IgD-negative memory B cell (primary cell): ENCODE data around the gene RCSD1. TPM values are rescaled to one million over a fixed set of nuclear protein-coding genes. Genes with fewer than 3 reads are reported as not detected.
"Not testable (repeated sequence)": the region's sequence is repeated elsewhere in the genome, so short reads cannot be mapped to it uniquely, and the experiment has no call there.

Experiments used
- H3K27ac Mint-ChIP-seq, 3 donors: one replicate each; pipeline ENCODE4 v1.8.0; 2020 to 2022; ENCODE audit warnings: mild to moderate bottlenecking in 3 of 3, mixed read lengths in 3 of 3, moderate library complexity in 1 of 3
- H3K27me3 Mint-ChIP-seq: one replicate; pipeline ENCODE4 v1.8.0; 2021; ENCODE audit warnings: mixed read lengths
- H3K36me3 Mint-ChIP-seq: one replicate; pipeline ENCODE4 v1.8.0; 2020; ENCODE audit warnings: mild to moderate bottlenecking, mixed read lengths
- H3K4me1 Mint-ChIP-seq, 3 donors: one replicate each; pipeline ENCODE4 v1.8.0; 2020 to 2022; ENCODE audit warnings: mixed read lengths in 3 of 3, mild to moderate bottlenecking in 1 of 3
- H3K4me3 Mint-ChIP-seq, 4 donors: one replicate each; pipeline ENCODE4 v1.8.0; 2020 to 2022; ENCODE audit warnings: mild to moderate bottlenecking in 4 of 4, mixed read lengths in 4 of 4, moderate library complexity in 3 of 4
- H3K9me3 Mint-ChIP-seq, 3 donors: one replicate each; pipeline ENCODE4 v1.8.0; 2020 to 2021; ENCODE audit warnings: mixed read lengths in 3 of 3, mild to moderate bottlenecking in 1 of 3
- polyA plus RNA-seq: library from polyadenylated mRNA; unstranded; fragments of 300-500 nt; fragmentation: Illumina TruSeq; gene quantifications from one replicate; pipeline ENCODE4 v1.2.3, GENCODE V29; 2021

Gene RCSD1
- polyA plus RNA-seq, 1 donor from 2014 or later: 249 TPM

DNA sequence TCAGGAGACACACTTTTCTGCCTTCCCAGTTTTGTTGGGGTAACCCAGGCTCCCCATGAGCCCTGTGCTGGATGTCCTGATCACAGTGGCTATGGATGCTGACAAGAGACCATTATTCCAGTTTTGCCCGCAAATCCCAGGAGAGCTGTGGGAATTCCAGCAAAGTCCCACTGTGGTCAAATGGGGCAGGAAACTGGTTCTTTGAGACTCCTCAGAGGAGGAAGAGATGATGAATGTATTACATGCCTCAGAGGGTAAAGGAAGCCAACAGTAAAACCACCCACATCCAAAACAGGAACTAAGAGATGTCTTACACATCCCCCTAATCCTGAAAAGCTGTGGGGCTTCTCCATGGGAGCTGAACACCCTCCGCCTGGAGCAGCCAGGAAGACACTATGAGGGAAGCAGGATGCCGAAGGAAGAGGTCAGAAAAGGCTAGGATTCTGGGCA, 78.9 kb downstream of the RCSD1 start:
- no peaks in the 10 kb centered on the region for H3K36me3 Mint-ChIP-seq
- H3K9me3 Mint-ChIP-seq: no peaks in the 10 kb centered on the region
- H3K4me1 Mint-ChIP-seq: peaks cover 37 to 56% (median 50%) of the 10 kb centered on the region in 3 donors
- H3K27me3 Mint-ChIP-seq: no peaks in the 10 kb centered on the region
- peak overlapping the region; percentile 48 to 93 (median 72) for H3K4me3 Mint-ChIP-seq
- peak overlapping the region; percentile 71 to 89 (median 88) for H3K27ac Mint-ChIP-seq

DNA sequence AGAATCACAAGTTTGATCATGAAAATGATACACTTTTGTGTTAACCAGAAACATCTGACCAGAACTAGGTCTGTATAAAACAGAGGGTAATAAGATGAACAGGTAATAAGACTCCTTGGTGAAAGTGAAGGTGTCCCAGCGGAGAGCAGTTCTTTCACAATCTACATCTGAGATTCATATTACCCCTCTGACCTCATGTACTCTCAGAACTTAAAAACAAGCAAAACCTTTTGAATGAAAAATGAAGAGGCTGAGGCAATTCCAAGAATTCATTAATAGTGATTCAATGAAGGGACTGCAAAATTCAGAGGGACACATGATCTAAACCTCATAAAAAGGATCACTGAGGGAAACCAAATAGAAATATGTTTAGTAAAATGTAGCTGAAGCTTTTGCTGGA, 80.8 kb downstream of the RCSD1 start:
- peak overlapping the region in 1 of 4 donors; percentile 53 for H3K4me3 Mint-ChIP-seq
- H3K36me3 Mint-ChIP-seq: no peaks in the 10 kb centered on the region
- H3K4me1 Mint-ChIP-seq: peaks cover 38 to 53% (median 50%) of the 10 kb centered on the region in 3 donors

DNA sequence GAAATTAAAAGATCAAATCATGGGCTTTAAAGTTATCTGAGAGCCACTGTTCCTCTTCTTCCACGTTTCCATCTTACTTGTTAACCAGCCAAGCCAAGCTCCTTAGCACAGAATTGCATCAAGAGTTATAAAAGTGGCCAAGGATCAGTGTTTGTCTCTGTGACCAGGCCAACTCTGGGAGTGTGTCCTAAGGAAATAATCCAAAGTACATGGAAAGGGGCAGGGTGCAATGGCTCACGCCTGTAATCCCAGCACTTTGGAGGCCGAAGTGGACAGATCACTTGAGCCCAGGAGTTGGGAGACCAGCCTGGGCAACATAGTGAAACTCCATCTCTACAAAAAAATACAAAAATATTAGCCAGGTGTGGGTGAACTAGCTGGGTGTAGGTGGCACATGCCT, 81.8 kb downstream of the RCSD1 start:
- no peaks in the 10 kb centered on the region for H3K36me3 Mint-ChIP-seq
- peaks cover 0 to 5% (median 0%) of the 10 kb centered on the region in 3 donors for H3K9me3 Mint-ChIP-seq
- peaks cover 31 to 46% (median 44%) of the 10 kb centered on the region in 3 donors for H3K4me1 Mint-ChIP-seq
- H3K4me3 Mint-ChIP-seq: peak overlapping the region in 2 of 4 donors; percentile 4 to 53
- H3K27me3 Mint-ChIP-seq: no peaks in the 10 kb centered on the region
- H3K27ac Mint-ChIP-seq: peak overlapping the region in 2 of 3 donors; percentile 57 to 72

More for the DNA sequence above, 80.8 kb downstream of the RCSD1 start:
- H3K27ac Mint-ChIP-seq: peak overlapping the region; percentile 17 to 82 (median 57)
- H3K27me3 Mint-ChIP-seq: no peaks in the 10 kb centered on the region
- peaks cover 0 to 5% (median 0%) of the 10 kb centered on the region in 3 donors for H3K9me3 Mint-ChIP-seq

DNA sequence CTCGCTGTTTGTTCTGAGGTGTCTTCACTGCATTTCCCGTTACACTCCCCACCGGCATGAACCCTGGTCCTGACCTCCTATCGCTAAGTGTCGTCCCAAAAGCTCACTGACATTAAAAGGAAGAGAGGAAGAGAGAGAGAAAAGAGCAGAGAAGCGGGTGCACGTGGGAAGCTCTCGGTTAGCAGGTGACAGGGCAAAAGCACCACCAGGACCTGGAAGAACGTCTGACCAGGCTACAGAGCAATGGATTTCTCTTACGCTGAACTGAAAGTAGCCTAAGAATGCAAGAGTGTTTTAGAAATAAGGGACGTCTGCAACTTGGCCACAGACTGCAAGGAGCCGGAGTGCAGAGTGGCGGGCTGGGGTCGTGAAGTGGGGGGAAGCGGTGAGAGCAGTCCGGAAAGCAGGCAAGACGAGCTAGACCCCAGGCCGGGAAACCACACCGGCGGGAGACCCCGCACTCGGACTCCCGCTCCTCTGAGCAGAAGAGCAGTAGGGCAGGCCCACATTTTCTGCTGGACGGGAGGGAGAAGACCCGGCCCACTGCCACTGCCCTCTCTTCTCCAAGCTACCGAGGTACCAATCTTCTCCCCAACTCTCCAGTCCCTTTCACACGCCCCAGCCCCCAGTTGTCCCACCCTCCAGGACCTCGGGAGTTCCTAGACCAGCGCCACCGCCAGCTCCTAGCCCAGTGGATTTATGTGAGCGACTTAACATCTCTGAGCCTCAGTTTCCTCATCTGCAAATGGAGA, 83.5 kb downstream of the RCSD1 start:
- Mint-ChIP-seq H3K36me3 (no peaks in the 10 kb centered on the region), H3K9me3 (peaks cover 0 to 5% (median 0%) of the 10 kb centered on the region in 3 donors), H3K27me3 (no peaks in the 10 kb centered on the region), H3K4me1 (peaks cover 15 to 32% (median 29%) of the 10 kb centered on the region in 3 donors), H3K4me3 (peak overlapping the region; percentile 90 to 95 (median 92)), H3K27ac (peak overlapping the region; percentile 92 to 95 (median 94))

DNA sequence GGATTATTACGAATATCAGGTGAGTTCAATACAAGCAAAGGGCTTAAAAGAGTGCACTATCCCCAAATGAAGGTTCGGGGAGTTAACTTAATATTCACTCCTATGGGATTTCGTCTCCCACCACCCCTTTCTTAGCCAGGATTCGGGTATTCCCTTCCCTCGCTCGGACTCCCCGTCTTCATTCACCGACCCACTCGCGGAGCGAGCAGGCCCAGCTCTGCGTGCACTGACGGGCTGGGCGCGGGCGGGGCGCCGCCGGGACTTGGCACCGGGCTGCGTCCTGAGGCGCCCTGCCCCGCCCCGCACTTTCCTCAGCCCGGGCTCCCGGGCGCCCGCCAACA, 84.0 kb downstream of the RCSD1 start:
- Mint-ChIP-seq H3K27me3 (no peaks in the 10 kb centered on the region), H3K4me3 (peak overlapping the region; percentile 90 to 95 (median 92)), H3K4me1 (peaks cover 9 to 29% (median 26%) of the 10 kb centered on the region in 3 donors), H3K9me3 (peaks cover 0 to 5% (median 0%) of the 10 kb centered on the region in 3 donors), H3K36me3 (no peaks in the 10 kb centered on the region), H3K27ac (peak overlapping the region; percentile 92 to 99 (median 95))

DNA sequence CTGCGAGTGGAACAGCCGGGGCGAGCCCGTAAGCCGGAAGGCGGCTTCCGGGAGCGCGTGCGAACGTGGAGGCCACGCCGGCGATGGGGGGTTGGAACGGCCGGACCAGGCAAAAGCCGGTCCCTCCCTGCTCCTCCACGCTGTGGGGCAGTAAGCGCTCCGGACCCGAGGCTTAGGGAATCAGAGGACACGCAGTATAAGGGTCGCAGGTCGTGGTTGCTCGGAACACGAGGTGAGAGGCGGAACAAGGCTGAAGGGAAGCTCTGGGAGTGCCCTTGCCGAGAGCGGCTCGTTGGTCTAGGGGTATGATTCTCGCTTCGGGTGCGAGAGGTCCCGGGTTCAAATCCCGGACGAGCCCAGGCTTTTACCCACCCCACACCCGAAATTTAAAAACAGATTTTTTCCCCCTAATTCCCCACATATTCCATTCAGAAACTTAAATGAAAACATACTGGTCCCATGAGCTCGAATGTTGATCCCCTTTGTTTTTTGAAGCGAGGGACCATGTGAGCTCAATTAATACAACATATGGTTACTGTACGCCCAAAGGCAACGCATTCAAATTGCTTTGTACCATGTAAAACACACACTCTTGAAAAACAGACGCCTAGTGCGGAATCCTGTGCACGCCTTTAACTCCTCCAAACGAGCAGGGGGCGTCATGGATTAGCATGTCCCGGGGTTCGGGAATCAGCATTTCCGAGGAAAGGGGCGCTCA, 84.6 kb downstream of the RCSD1 start:
- H3K27ac Mint-ChIP-seq: peak overlapping the region; percentile 92 to 99 (median 95)
- no peaks in the 10 kb centered on the region for H3K36me3 Mint-ChIP-seq
- H3K9me3 Mint-ChIP-seq: peaks cover 0 to 5% (median 0%) of the 10 kb centered on the region in 3 donors
- H3K4me1 Mint-ChIP-seq: peaks cover 11 to 29% (median 28%) of the 10 kb centered on the region in 3 donors
- H3K4me3 Mint-ChIP-seq: peak overlapping the region; percentile 90 to 93 (median 90)
- H3K27me3 Mint-ChIP-seq: no peaks in the 10 kb centered on the region

DNA sequence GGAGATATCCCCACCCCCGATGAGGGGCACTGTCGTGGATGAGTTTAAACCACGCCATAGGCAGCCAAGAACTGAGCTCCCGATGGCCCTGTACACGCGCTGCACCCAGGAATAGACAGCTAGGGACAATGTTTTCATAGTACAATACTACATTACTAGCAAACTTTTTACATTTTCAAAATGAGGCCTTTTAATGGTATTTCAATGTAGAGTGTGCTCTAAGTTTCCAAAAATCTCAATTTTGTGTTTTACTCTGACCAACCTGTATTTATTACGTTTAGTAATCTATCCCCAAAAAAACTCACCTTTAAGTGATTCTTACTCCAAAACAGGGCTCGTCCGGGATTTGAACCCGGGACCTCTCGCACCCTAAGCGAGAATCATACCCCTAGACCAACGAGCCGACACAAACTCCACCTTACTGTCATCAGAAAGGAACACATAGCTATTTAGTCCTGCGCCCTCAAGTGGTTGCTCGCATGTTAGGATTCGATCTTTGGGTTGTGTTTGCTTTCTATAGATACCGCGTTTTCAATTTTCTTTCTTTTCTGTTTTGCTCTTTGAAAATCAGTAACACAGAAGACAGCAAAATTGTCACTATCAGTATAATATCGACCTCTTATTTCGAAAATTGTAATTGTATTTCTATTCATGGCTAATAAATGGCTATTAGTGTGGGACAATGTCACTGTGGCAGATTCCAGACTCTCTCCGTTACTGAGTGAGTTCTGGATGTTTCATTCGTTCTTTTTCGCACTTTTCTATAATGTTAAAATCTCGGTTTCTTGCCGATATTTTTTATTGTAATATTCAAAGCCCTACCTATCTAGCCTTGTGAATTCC, 85.3 kb downstream of the RCSD1 start:
- H3K36me3 Mint-ChIP-seq: no peaks in the 10 kb centered on the region
- H3K4me1 Mint-ChIP-seq: peaks cover 17 to 35% (median 31%) of the 10 kb centered on the region in 3 donors
- peak overlapping the region; percentile 90 to 93 (median 90) for H3K4me3 Mint-ChIP-seq
- no peaks in the 10 kb centered on the region for H3K27me3 Mint-ChIP-seq
- H3K9me3 Mint-ChIP-seq: peaks cover 0 to 5% (median 0%) of the 10 kb centered on the region in 3 donors
- peak overlapping the region; percentile 92 to 99 (median 95) for H3K27ac Mint-ChIP-seq

DNA sequence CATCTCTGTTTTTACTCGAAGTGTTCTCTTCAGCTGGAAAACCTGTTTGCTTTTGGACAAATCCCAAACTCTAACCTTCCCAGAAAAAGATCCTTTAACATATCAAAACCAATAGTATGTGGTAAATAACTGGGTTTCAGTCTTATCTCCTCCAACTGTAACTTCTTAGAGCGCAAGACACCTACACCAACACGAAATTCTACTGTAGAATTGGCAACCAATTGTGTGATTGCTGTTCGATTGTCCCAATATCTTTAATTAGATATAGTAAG, 85.9 kb downstream of the RCSD1 start:
- no peaks in the 10 kb centered on the region for H3K27me3 Mint-ChIP-seq
- peak overlapping the region; percentile 92 to 99 (median 95) for H3K27ac Mint-ChIP-seq
- H3K36me3 Mint-ChIP-seq: no peaks in the 10 kb centered on the region
- H3K9me3 Mint-ChIP-seq: peaks cover 0 to 5% (median 0%) of the 10 kb centered on the region in 3 donors
- H3K4me3 Mint-ChIP-seq: peak overlapping the region; percentile 90 to 93 (median 90)
- H3K4me1 Mint-ChIP-seq: peaks cover 21 to 41% (median 34%) of the 10 kb centered on the region in 3 donors

DNA sequence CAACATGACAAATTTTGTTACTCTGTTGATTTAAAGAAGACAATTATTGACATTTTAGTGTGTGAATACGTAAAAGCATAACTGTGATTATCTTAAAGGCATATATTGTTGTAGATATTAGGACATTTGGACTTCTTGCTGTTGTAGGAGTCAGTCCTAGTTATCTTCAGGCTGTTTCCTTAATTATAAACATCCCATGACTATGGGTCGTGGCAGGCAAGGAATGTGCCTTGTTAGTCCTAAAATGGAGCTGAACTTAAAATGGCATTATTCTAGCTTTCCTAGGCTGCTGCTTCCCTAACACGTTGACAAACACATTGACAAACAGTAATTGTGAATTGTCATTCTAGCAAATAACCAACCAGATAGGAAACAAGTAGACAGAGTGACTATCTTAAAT, 87.3 kb downstream of the RCSD1 start:
- peak overlapping the region in 2 of 3 donors; percentile 10 to 92 for H3K27ac Mint-ChIP-seq
- no peaks in the 10 kb centered on the region for H3K27me3 Mint-ChIP-seq
- peak overlapping the region; percentile 90 to 93 (median 90) for H3K4me3 Mint-ChIP-seq
- H3K36me3 Mint-ChIP-seq: peaks cover 1% of the 10 kb centered on the region
- H3K9me3 Mint-ChIP-seq: peaks cover 0 to 5% (median 0%) of the 10 kb centered on the region in 3 donors
- peaks cover 24 to 48% (median 36%) of the 10 kb centered on the region in 3 donors for H3K4me1 Mint-ChIP-seq

DNA sequence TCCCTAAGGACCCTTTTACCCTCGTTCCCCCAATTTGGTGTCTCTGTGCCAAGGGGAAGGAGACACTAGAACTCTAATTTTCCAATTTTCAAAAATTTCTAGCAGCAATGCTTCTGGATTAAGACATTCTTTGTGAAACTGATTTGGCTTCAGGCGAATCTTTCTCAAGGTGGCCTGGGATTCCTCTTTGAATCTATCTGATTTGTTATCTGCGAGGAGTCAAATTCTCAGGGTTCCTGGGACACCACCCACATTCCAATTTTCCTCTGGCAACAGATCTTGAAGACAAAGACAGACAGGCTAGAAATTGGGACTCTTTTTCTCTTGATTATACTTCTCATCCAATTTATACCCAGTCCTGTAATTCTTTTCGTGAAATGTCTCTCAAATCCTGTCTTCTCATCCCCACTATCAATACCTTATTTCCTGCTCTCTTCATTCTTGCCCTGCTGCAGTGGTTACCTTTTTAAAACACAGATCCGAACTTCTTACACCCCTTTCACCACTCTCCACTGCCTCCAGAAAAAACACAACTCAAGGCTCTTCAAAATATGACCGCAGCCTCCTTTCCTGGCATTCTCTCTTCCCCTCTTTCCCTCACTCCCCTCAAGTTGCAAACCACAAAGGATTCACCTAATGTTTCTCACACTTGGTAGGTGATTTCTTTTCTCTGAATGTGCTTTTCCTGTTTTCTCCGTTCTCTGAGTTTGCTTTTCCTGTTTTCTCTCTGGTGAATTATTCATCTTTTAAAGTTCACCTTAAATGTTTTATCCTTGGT, 89.1 kb downstream of the RCSD1 start:
- Mint-ChIP-seq H3K27ac (peak overlapping the region; percentile 76 to 92 (median 82)), H3K4me1 (peaks cover 35 to 57% (median 46%) of the 10 kb centered on the region in 3 donors), H3K4me3 (peak overlapping the region; percentile 35 to 99 (median 96)), H3K27me3 (no peaks in the 10 kb centered on the region), H3K9me3 (peaks cover 0 to 5% (median 0%) of the 10 kb centered on the region in 3 donors), H3K36me3 (peaks cover 1% of the 10 kb centered on the region)

DNA sequence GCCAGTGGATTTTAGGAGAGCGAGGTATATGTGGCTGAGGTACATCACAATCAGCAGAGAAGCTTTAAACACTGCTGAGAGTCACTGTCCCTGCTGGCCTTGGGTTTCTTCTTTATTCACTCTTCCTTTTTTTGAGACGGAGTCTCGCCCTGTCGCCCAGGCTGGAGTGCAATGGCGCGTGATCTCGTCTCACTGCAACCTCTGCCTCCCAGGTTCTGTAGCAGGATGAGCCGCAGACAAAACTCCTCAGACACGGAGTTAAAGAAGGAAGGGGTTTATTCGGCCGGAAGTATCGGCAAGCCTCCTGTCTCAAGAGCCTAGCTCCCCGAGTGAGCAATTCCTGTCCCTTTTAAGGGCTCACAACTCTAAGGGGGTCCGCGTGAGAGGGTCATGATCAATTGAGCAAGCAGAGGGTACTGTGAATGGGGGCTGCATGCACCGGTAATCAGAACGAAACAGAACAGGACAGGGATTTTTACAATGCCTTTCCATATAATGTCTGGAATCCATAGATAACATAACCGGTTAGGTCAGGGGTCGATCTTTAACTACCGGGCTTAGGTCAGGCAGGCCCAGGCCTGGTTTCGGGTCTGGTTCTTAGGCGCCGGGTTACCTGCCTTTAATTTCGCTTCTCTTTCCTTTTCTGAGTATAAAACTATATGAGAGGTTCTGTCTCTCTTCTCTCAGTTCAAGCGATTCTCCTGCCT, 89.8 kb downstream of the RCSD1 start:
- Mint-ChIP-seq H3K4me1 (peaks cover 41 to 58% (median 53%) of the 10 kb centered on the region in 3 donors), H3K4me3 (peak overlapping the region; percentile 96 to 99 (median 98)), H3K27ac (peak overlapping the region; percentile 76 to 92 (median 82))
- H3K27me3 Mint-ChIP-seq, H3K36me3 Mint-ChIP-seq, H3K9me3 Mint-ChIP-seq: not testable (repeated sequence)

DNA sequence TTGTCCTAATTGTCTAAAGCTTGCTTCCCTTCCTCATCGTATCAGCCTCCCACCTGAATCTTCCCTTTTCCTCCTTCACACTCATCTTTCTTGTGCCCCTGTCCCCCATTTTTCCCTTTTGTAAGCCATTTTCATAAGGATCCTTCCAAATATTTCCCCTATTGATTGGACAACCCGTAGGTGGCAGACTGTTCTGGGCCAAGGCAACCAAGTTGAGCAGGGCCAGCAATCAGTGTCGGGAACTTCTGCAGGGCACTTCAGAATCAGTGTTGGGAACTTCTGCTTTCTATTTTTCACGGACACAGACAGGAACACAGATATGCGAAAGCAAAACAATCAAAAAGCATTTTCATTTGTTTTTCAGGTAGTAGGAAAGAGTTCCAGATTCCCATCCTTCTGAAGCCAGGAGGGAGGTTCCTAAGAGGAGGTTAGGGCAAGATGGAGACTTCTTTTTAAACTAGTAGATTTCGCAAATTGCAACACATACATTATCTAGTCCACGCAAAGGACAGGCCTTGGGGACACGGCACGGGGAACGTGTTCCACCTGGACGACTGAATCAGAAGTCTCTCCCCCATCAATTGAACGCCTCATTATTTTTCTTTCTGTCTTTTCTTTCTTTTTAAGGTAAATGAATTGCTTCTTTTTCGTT, 91.1 kb downstream of the RCSD1 start:
- H3K27ac Mint-ChIP-seq: peak overlapping the region; percentile 40 to 92 (median 80)
- H3K4me3 Mint-ChIP-seq: peak overlapping the region; percentile 96 to 99 (median 98)
- peaks cover 4% of the 10 kb centered on the region for H3K36me3 Mint-ChIP-seq
- peaks cover 0 to 2% (median 0%) of the 10 kb centered on the region in 3 donors for H3K9me3 Mint-ChIP-seq
- H3K27me3 Mint-ChIP-seq: no peaks in the 10 kb centered on the region
- H3K4me1 Mint-ChIP-seq: peaks cover 44 to 55% (median 53%) of the 10 kb centered on the region in 3 donors

DNA sequence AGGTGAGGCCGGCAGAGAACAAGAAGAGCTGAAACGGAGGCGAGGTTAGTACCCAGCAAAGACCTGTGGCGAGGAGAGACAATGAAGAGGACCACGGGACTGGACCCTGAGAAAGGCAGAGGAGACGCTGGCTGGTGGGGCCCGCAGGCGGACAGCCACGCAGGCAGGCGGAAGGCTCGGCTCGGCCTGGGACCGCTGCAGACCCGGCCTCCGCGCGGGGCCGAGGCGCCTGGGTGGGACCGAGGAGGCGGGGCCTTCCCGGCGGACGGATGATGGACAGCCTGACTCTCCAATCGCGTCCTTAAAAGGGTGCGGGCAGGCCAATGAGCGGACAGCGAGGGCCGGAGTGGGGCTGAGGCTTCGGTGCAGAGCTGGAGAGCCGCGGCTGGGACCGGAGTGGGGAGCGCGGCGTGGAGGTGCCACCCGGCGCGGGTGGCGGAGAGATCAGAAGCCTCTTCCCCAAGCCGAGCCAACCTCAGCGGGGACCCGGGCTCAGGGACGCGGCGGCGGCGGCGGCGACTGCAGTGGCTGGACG, 91.7 kb downstream of the RCSD1 start, which contains the start of gene MPZL1:
MPZL1 (plus strand) TSS at position 366 of the 535 bp plus-strand sequence. CDS start 170 bp downstream, outside the sequence.
- peak within 1 kb of the TSS; percentile 96 to 99 (median 98) for H3K4me3 Mint-ChIP-seq
- peaks cover 46 to 58% (median 58%) of the 10 kb centered on the region in 3 donors for H3K4me1 Mint-ChIP-seq
- peaks cover 0 to 2% (median 0%) of the 10 kb centered on the region in 3 donors for H3K9me3 Mint-ChIP-seq
- peak within 1 kb of the TSS; percentile 40 to 92 (median 80) for H3K27ac Mint-ChIP-seq
- no peaks in the 10 kb centered on the region for H3K27me3 Mint-ChIP-seq
- H3K36me3 Mint-ChIP-seq: peaks cover 4% of the 10 kb centered on the region
